HG03108 (cell line): ENCODE results near the gene VWA5A.
"Not testable (repeated sequence)": the region's sequence is repeated elsewhere in the genome, so short reads cannot be mapped to it uniquely, and the experiment has no call there.

Experiments used
- ATAC-seq: cut with Tn5 transposase; IDR thresholded peaks from one replicate; pipeline ENCODE4 v1.9.1; 2021; ENCODE audit warnings: moderate library complexity; ENCODE audit not compliant: unreplicated experiment

VWA5A gene

DNA sequence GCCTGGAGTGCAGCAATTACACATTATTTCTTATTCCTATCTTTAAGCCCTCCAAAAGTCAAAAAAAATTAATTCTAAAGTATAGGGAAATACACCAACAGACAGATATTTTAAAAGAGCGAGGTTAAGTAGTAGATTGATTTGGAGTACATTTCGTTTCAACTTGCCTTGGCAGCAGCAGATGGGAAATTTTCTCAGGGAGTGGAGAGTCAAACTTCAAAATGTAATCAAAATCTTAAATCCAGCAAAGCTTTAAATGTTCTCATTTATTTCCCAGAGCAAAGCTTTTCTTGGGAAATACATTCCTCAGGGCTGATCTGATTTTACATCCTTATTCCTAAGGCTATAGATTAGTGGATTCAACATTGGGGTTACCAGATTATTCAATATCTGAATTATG is 21.9 kb upstream of the VWA5A start:
- ATAC-seq: no peak

DNA sequence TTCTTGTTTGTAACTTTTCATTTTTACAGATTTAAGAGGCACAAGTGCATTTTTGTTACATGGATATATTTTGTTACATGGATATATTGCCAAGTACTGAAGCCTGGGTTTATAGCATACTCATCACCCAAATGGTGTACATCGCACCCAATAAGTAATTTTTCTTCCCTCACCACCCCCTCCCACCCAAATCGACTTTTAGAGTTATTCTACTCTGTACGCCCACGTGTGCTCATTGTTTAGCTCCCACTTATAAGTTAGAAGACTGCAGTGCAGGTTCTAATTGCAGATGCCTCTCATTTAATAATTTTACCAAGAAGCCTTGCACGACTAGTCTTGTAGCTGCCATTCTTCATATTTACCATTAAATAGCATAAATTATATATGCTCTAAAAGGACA is 20.5 kb upstream of the VWA5A start:
- no peak for ATAC-seq

DNA sequence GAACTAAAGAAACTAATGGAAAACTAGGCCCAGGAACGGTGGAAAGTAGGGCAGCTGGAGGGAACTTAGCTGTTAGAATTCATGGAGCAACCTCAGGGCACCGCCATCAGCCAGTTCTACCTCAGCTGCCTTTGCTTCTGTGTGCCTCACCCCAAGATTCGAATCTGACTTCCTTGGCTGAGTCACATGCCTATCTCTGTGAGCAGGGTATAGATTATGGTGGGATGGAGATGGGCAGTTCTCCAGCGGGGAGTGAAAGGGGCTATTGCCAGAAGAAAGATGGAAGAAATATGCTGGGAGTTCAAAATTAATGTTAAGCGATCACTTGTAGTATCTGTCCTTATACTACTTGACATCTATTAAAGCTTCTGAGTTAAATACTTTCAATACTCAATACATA is 18.9 kb upstream of the VWA5A start:
- no peak for ATAC-seq

DNA sequence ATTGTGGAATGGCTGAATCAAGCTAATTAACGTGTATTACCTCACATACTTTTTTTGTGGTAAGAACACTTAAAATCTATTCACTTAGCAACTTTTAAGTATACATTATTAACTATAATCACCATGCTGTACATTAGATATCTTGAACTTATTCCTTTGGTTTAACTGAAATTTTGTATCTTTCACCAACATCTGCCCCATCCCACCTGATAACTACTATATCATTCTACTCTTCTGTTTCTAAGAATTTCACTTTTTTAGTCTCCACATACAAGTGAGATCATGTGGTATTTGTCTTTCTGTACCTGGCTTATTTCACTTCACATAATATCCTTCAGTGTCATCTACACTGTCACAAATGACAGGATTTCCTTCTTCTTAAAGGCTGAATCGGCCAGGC is 17.1 kb upstream of the VWA5A start:
- ATAC-seq: no peak

DNA sequence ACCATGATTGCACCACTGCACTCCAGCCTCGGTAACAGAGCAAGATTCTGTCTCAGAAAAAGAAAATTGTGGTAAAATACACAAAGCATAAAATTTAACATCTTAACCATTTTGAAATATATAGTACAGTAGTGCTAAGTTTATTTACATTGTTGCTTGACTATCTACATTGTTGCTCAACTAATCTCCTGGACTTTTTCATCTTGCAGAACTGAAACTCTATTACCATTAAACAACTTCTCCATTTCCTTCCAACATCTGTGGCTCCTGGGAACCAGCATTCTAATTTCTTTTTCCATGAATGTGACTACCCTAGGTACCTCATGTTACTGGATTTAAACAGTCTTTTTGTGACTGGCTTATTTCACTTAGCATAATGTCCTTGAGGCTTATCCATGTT is 13.5 kb upstream of the VWA5A start:
- no peak for ATAC-seq

DNA sequence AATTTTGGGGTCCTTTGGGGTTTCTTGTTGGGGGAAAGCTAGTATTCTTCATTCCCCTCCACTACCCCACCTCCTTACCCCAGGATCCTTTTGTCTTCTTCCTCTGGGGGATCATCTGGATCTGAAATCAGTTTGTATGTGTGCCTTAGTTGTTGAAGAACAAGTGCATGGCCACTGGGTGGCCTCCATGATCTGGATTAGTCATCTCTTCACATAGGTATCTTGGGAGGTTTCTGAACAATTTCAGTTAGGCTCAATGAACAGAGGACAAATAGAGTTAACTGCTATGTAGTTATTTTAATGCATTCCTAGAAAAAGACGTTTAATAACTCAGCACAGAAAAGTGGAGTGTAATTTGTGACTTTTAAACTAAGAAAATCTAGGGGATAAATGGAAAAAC is 7.1 kb upstream of the VWA5A start:
- ATAC-seq: peak; percentile 63

DNA sequence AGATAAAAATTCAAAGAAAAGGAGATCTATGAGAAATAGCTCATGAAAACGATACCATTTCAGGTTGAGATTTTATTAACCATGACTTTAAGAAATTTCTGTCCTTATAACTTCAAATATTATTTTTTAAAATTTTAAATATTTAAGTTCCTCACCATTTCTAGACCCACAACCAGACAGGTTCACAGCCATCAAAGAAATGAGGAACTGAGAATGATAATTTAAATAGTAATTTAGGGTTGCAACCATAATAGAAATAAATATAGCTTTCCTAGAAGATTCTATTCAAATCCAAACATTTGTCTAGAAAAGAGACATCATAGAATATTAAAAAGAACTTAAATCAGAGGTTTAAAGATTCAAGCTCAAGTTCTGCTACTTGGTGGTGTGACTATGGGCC is 5.9 kb upstream of the VWA5A start:
- ATAC-seq: no peak

DNA sequence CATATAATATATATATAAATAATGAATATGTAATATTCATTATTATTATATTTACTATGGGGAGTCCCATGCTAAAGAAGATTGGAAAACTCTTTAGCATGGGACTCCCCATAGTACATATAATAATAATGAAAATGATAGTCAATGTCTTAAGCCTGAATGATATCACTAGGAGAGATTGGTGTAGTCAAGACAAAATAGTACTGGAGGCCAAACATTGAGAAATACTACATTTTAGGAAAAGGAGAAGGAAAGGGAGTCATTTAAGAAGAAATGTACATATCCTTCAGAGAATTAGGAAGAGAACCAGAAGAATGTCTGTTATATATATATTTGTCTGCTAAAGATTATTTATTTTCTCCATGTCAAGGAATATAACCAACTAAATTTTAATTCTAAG is 5.0 kb upstream of the VWA5A start:
- no peak for ATAC-seq

DNA sequence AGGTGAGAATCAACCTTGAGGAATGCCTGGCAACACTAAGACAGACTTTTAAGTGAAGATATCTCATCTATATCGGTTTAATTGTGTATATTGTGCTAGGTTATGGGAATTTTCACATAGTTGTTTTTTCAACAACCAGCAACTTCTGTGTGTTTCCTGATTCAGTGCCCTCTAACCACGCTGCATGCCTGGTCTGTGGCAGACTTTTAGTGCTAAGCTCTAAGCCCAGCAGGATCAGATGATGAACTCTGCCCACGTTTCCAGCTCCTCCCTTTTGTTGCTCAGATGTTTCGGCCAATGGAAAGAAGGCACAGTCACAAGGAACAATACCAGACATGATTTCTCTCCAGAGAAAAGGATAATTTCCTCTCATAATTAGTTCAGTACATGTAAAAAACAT is 1.4 kb upstream of the VWA5A start:
- no peak for ATAC-seq

DNA sequence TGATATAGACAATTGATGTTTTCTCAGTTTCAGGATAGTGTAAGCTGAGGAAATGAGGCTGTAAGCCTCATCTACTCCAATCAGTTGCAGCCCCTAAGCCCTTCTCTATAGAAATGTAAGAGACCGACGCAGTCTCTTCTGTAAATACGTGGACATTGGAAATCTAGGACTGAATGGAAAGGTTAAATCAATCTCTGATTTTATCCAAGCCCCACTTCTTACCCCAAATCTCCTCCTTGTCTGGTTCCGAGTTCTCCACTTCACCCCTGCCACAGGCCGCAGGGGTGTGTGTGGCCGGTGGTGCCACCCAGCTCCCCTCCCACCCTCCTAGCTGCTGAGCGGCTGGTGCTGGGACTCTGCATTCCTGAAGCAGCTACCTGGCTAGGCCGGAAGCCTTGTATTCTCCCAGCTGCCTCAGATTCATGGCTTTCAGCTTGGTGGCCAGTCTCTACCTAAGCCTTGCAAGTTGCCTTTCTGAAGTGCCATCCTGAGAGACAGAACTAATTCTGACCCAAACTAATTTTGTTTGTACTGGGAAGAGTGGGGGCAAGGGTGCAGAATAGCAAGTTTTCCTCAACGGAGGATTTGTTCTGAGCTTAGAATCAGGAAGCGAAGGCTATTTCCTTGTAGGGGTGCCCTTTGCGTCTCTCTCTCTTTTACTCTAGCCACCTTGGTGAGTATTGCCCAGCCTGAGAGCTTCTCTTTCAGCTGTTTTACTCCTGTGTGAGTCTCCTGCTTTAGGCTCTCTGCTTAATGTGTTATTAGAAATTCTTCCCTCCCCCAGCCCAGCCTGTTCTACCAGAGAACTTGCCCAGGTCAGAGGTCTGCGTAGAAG is 749 bp downstream of the VWA5A start:
- no peak for ATAC-seq

DNA sequence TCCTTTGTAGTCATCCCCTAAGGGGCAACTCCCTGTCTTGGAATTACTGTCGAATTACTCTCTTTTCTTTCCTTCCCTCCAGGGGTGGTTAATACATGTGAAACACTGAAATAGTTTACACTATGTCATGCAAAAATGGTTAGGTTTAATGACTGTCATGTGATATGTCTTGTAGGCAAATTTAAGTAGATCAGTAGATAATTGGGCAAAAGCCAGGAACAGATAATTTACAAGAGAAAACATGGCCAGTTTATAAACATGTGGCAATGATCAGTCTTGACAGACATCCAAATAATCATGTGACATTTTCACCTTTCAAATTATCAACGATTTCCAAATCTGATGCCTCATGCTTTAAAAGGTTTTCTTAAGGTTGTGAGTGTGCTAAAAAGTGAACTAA is 3.9 kb downstream of the VWA5A start:
- ATAC-seq: no peak

DNA sequence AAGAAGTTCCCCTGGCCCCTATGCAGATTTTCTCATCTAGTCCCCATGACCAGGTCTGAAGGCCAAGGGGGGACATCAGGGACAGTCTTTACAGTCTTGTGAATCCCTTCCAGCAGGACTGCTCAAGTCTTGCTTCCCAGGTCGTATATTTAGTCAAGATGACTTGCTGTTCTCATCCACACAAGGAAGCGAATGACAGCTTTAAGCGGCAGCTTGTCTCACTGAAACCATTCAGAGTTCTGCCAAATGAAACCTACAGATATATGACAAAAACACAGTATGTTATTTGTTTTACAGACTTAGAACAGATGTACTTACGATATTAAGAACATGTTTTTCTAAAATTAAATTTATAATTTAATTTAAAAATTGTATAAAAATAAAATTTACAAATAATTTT is 5.6 kb downstream of the VWA5A start:
- no peak for ATAC-seq

DNA sequence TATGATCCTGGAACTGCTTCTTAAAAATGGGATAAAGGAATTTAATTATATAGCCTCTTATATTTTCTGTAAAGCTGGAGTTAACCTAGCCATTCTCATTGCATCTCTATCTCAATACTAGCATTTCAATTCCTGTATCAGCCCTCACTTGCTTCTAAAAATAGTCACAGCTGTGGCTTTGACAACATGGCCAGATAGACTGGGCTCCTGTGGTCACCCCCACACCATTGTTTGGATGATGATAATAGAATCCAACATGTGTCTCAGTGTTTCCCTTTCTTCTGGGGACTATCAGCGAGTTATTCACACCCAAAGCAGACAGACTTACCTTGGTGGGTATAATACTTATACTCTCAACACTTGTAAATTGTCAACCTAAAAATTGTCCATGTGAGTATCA is 6.9 kb downstream of the VWA5A start:
- ATAC-seq: no peak

DNA sequence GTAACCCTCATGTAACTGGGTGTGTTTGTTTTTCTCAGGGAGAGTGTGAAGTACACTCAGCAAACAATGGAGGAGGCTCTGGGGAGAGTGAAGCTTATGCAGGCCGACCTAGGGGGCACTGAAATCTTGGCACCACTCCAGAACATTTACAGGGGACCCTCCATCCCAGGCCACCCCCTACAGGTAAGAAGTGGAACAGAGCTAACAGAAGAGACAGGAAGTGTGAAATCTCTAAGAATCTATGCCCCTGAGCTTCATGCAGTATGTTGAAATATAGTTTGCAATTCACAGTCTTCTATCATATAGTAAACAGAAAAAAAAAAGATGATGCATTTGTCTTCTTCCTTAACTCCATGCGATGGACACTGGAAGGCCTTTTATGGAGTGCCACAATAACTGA is 8.4 kb downstream of the VWA5A start:
- ATAC-seq: no peak

DNA sequence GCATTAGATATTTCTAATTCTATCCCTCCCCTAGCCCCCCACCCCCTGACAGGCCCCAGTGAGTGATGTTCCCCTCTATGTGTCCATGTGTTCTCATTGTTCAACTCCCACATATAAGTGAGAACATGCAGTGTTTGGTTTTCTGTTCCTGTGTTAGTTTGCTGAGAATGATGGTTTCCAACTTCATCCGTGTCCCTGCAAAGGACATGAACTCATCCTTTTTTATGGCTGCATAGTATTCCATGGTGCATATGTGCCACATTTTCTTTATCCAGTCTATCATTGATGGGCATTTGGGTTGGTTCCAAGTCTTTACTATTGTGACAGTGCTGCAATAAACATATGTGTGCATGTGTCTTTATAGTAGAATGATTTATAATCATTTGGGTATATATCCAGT is 11.9 kb downstream of the VWA5A start:
- ATAC-seq: not testable (repeated sequence)

DNA sequence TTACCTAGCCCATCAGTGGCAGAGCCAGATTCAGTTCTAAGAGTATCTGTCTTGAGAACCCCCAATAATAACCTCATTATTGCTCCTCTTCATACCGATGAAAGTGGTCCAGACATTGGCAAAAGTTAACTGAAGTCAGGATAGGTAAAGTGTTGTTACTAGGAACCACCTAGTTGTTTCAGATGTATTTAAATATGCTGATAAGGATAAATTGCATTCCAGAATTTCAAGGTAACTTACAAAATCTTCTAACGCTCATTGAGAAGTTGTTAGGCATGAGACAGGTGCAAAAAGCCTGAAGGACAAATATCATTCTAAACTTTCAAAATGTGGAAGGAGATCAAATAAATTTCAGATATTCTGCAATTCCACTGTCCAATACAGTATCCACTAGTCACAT is 27.8 kb downstream of the VWA5A start:
- ATAC-seq: no peak

DNA sequence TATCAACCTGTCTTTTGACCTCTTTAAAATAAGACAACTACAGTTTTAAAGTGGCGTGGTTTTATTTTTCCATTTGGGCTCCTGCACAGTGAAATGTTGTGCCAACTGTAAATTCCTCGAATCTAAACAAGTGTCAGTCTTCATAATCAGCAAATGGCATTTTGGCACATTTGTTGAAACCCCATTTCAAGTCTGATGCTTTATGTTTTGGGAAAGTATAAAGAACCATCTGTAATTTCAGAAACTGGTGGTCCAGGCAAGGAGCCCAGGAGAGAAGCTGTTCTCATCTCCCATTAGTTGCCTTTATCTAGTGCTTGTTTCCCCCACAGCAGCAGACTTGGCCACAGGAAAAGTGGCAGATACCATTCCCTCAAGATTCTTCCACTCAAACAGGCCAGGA is 32.7 kb downstream of the VWA5A start:
- no peak for ATAC-seq

DNA sequence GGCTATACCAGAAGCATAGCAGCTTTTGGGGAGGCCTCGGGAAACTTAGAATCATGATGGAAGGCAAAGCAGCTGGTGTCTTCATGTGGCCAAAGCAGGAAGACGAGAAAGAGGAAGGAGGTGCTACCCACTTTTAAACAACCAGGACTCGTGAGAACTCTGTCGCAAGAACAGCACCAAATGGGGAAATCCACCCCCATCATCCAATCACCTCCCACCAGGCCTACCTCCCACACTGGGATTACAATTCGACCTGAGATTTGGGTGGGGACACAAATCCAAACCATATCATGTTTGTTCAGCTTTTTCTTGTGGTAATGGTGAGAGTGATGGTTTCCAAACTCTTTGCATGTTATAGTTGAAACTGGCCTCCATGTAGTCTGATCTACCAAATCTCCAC is 35.4 kb downstream of the VWA5A start:
- no peak for ATAC-seq

DNA sequence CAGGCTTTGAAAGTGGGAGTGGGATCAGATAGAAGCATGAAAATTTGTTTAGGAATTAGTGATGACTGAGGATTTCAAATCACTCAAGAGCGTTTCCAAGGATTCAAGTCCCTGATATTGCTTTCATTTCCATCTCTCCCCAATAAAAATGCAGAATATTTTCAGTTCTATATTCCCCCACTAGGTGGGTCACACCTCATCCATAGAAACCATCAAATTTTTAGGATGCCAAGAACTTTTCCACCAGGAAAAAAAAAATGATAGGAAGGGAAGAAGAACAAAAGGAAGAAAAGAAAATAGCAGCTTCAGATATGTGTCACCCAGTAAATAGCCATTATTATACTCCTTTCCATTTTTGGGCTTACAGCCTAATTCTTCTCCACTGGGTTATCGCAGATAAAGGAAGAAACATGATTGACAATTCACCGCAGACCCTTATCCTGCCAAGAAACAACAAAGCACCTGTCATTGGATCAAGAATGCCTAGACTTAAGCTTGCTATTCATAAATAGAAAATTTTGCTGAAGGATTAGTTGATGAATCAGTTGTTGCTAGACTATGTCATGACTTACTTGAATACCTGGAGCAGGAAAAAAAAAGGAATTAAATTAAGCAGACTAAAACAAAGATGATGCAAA is 37.6 kb downstream of the VWA5A start:
- ATAC-seq: no peak

DNA sequence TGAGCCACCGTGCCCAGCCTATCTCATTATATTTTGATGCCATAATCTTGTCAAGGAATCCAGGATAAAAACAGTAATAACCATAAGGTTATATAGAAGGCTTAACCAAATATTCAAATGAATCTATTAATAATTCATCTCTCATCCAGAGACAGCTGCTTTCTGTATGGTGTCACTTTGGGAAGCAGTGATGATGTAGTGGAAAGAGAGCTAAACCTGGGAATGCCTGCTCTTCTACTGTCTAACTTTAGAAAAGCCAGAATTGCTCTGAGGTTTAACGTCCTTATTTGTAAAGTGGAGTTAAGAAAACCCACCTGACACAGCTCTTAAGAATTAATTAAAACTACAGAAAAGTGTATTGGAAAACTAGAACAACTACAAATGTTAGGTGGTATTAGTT is 38.6 kb downstream of the VWA5A start:
- no peak for ATAC-seq

DNA sequence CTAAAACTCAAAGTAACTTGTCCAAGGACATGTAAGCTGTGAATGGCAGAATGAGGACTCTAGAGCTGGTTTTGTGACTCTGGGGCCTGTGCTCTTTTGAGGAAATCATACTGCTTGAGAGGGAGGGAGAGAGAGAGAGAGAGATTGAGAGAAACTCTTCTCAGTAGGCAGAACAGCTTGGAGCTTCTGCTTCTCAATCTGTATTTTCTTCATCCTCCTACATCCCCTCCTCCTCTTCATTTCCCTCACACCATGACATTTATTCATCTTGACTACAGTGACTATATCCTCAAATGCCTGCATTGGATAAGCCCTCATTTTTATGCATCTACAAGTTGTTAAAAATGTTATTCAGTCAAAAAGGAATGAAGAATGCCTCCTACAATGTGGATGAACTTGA is 44.2 kb downstream of the VWA5A start:
- no peak for ATAC-seq

DNA sequence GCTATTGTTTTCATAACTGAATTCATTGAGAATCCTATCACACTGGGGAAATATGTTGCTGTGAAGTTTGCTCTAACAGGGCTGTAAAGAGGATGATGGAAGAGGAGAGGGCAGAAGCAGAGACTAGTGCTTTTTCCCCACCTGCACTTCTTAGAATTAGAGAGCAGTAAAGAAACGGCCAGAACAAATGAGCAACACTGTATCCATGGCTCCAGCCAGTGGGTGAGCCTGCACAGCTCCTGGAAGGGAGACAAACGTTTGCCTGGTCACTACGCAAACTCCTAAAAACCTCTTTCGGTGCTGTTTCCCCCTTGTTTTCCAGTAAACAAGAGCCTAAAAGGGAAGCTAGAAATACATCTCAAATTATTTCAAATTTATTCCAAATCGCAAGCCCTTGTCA is 45.7 kb downstream of the VWA5A start:
- no peak for ATAC-seq

DNA sequence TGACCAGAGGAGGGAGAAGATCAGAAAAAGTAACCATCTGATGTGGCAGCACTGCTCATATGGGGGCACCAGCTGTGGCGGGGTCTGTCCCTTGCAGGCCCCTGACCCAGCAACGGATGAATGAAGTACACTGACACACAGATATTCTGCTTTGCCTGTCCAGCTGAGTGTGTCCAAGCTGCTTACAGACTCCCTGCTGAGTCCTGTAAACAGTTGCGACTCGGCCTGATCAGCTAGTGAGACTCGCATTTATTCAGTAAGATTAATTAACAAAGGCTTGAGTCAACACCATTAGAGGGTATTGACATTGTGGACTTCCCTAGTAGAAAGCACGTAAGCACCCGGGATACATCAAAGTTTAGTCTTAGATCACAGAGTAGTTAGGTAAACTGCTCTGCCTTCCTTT is 52.6 kb downstream of the VWA5A start:
- ATAC-seq: no peak
